ENCODE measurements around the gene CAPN13. TPM values are rescaled to one million over a fixed set of nuclear protein-coding genes. Genes with fewer than 3 reads are reported as not detected.

Gene CAPN13
- total RNA-seq, 2 donors from 2014 or later: 5.6 to 21.3 TPM

DNA sequence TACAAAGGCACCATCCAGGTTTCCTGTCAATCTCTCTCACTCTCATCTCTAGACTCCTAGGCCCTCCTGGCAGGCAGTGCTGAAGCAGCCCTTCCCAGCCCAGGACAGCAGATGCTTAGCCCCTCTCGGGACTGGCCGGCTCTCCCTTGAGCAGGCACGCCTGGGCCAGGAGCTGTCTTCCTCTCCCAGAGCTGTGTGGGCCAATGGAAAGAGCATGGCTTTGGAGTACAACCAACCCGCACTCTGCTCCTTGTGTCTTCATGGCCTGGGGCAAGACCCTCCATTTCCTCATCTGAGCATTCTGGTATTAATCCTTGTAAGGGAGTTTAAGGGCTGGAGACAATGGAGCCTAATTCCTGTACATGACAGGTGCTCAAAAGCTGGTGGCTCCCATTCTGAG lies 97.2 kb downstream of the CAPN13 start:
- H3K4me3 ChIP-seq: no peak overlapping the region
- no peaks in the 10 kb centered on the region for H3K27me3 ChIP-seq
- intact Hi-C loops (cut with DNase I): loop anchor here (5.0 to 10.0 kb wide), 2 partner anchors 155 to 462 kb away; no protein-coding TSS in a partner anchor
- ATAC-seq: no peak
- TF ChIP-seq CTCF (IDR thresholded peaks at IDR 0.05) (no peak), POLR2A (IDR thresholded peaks at IDR 0.05) (no peak)
- no peak for DNase-seq
- H3K4me1 ChIP-seq: no peaks in the 10 kb centered on the region
- no peaks in the 10 kb centered on the region for H3K36me3 ChIP-seq (replicated peaks in 1 of 2; ENCODE audit: insufficient read depth in 1 of 2, low read depth in 2 of 2)
- H3K9me3 ChIP-seq: no peaks in the 10 kb centered on the region
- no peak overlapping the region for H3K27ac ChIP-seq
- WGBS, 2 donors: 88 to 94% methylated on average over 3 to 4 of the region's 4 CpGs

GRCh38 chr2:30709516-30709915 lies 97.7 kb downstream of the CAPN13 start:
- ATAC-seq (no peak), DNase-seq (no peak)
- Histone ChIP-seq H3K27ac (no peak overlapping the region), H3K4me3 (no peak overlapping the region), H3K9me3 (no peaks in the 10 kb centered on the region), H3K27me3 (no peaks in the 10 kb centered on the region), H3K36me3 (replicated peaks in 1 of 2; ENCODE audit: insufficient read depth in 1 of 2, low read depth in 2 of 2) (no peaks in the 10 kb centered on the region), H3K4me1 (no peaks in the 10 kb centered on the region)
- no peak for TF ChIP-seq POLR2A (IDR thresholded peaks at IDR 0.05)
- TF ChIP-seq CTCF (IDR thresholded peaks at IDR 0.05): no peak
- intact Hi-C loops (cut with DNase I): loop anchor here (5.0 kb wide), 1 partner anchor 502 kb away; no protein-coding TSS in a partner anchor
- 70 to 71% methylated on average over 8 of the region's 8 CpGs for WGBS, 2 donors

DNA sequence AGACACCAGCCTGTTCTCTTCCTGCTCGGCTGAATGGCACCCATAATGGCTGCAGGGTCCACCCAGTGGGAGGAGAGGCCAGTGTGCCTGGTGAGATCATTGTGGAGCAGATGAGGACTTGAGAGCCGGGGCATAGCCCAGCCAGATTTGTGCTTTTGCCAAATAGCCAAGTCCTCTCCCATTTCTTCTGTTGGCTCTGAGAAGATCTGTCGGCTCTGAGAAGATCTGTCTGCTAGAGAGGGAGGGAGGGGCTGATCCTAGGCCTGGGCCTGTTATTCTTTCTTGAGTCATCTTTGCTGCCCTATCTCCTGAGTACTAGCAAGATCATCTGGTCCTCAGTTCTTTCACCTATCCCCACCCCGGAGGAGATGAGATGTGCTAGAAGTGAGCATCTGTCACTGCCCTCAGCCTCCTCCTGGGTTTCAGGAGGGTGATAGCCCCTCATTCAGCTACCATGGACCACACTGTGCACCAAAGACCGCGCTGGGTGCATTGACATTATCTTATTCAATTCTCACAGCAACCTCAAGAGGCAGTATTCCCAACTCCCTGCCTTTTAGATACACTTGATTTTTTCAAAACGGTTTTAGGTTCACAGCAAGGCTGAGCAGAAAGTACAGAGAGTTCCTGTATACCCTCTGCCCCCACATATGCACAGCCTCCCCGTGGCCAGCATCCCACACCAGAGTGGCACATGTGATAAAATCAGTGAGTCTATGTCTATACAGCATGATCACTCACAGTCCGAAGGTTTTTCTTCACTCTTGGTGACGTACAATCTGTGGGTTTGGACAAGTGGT lies 98.6 kb downstream of the CAPN13 start:
- H3K4me1 ChIP-seq: no peaks in the 10 kb centered on the region
- no peak for DNase-seq
- intact Hi-C loops (cut with DNase I): loop anchor here (5.0 kb wide), 1 partner anchor 501 kb away; no protein-coding TSS in a partner anchor
- WGBS, 2 donors: 54 to 56% methylated on average over 10 of the region's 10 CpGs
- H3K9me3 ChIP-seq: no peaks in the 10 kb centered on the region
- H3K4me3 ChIP-seq: no peak overlapping the region
- TF ChIP-seq CTCF (IDR thresholded peaks at IDR 0.05) (peak in 5 of 7 experiments; percentile 8 to 26 (median 23)), POLR2A (IDR thresholded peaks at IDR 0.05) (no peak)
- no peak overlapping the region for H3K27ac ChIP-seq
- no peaks in the 10 kb centered on the region for H3K27me3 ChIP-seq
- no peak for ATAC-seq
- H3K36me3 ChIP-seq (replicated peaks in 1 of 2; ENCODE audit: insufficient read depth in 1 of 2, low read depth in 2 of 2): no peaks in the 10 kb centered on the region

DNA sequence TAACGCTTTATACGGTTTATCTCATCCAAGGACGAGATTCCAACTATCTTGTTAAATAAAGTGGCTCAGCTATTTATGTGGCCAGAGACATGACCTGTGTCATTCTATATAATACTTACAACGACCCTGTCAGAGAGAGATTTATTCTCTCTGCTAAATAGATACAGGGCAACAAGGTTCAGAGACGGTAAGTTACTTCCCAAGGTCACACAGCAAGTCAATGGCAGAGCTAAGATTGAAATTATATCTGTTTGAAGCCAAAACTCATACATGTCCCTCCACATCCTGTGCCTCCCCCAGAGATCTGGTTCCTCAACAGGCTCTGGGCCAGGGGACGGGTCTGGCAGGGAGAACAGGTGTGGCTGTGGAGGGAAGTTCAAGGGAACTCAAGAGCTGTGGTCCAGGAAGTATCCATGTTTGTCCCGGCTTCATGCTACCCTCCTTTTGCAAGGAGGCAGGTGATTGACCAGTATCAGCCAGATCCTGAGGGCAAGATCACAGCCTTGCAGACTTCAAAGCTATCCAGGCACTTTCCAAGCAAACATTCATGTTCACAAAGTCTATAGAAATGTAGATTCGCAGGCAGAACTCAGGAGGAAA lies 99.8 kb downstream of the CAPN13 start:
- TF ChIP-seq CTCF (IDR thresholded peaks at IDR 0.05) (no peak), POLR2A (IDR thresholded peaks at IDR 0.05) (no peak)
- intact Hi-C loops (cut with DNase I): loop anchor here (5.0 kb wide), 1 partner anchor 500 kb away; no protein-coding TSS in a partner anchor
- ATAC-seq (no peak), DNase-seq (no peak)
- no peak overlapping the region for H3K27ac ChIP-seq
- no peaks in the 10 kb centered on the region for H3K4me1 ChIP-seq
- H3K9me3 ChIP-seq: no peaks in the 10 kb centered on the region
- no peak overlapping the region for H3K4me3 ChIP-seq
- 29 to 35% methylated on average over 7 to 8 of the region's 8 CpGs for WGBS, 2 donors
- no peaks in the 10 kb centered on the region for H3K36me3 ChIP-seq (replicated peaks in 1 of 2; ENCODE audit: insufficient read depth in 1 of 2, low read depth in 2 of 2)
- H3K27me3 ChIP-seq: no peaks in the 10 kb centered on the region
